ENCODE results near the gene TSPAN18. TPM values are rescaled to one million over a fixed set of nuclear protein-coding genes. Genes with fewer than 3 reads are reported as not detected.

Gene TSPAN18
- total and polyA plus RNA-seq, 2 of the 8 experiments (the other 6 are each of a cell fraction or from before 2014, with no cell fraction given) = 5.2 to 10.2 TPM

- Histone ChIP-seq H3K4me3 (ENCODE audit: extremely low read depth in 1 of 4, insufficient read depth in 2 of 4, low read depth in 3 of 4, low read length in 4 of 4) (no peak overlapping the region), H2AK5ac (ENCODE audit: low read depth, low read length) (no peak overlapping the region), H3K9me3 (ENCODE audit: insufficient read depth in 2 of 2, low read depth in 1 of 2, low read length in 1 of 2) (no peaks in the 10 kb centered on the region), H3K18ac (ENCODE audit: extremely low read depth, low read length) (no peak overlapping the region), H2AFZ (ENCODE audit: low read length) (no peak overlapping the region), H3K9ac (replicated peaks in 1 of 4; ENCODE audit: extremely low read depth in 1 of 4, low read depth in 3 of 4, low read length in 3 of 4) (no peak overlapping the region), H3K23ac (ENCODE audit: insufficient read length) (no peak overlapping the region), H3K36me3 (ENCODE audit: control insufficient read depth in 2 of 4, insufficient read depth in 4 of 4, low read length in 3 of 4) (no peaks in the 10 kb centered on the region; a peak in 1 of 8 replicates), H3K14ac (ENCODE audit: insufficient read length) (no peak overlapping the region), H4K91ac (replicated peaks; ENCODE audit: insufficient read length, low read length) (no peak overlapping the region), H3K56ac (replicated peaks; ENCODE audit: insufficient read length, low read depth, low read length) (no peak overlapping the region), H3K79me2 (ENCODE audit: control insufficient read depth in 1 of 2, insufficient read depth in 2 of 2, low read length in 2 of 2) (no peaks in the 10 kb centered on the region), H4K5ac (ENCODE audit: insufficient read length, low read depth, low read length) (no peak overlapping the region), H2BK20ac (ENCODE audit: low read length) (no peak overlapping the region), H2BK120ac (replicated peaks; ENCODE audit: low read depth, low read length) (no peak overlapping the region), H3K27ac (ENCODE audit: low read depth, low read length) (no peak overlapping the region), H3K27me3 (replicated peaks in 1 of 4; ENCODE audit: control insufficient read depth in 3 of 4, extremely low read depth in 1 of 4, insufficient read depth in 3 of 4, low read length in 3 of 4) (peaks cover 0 to 11% (median 3%) of the 10 kb centered on the region in 4 experiments; a peak in 3 of 7 replicates), H3K4ac (replicated peaks; ENCODE audit: insufficient read length, low read depth, low read length) (no peak overlapping the region), H3K4me1 (replicated peaks in 1 of 4; ENCODE audit: control insufficient read depth in 3 of 4, insufficient read depth in 4 of 4, low read length in 3 of 4) (peaks cover 16 to 52% (median 29%) of the 10 kb centered on the region in 4 experiments), H2BK5ac (ENCODE audit: low read depth, low read length) (no peak overlapping the region), H4K8ac (ENCODE audit: extremely low read depth, insufficient read depth, low read length) (no peak overlapping the region; the same call in 1 of the 2 replicates), H2BK12ac (ENCODE audit: low read depth, low read length) (no peak overlapping the region), H3K4me2 (ENCODE audit: insufficient read depth in 1 of 2, low read depth in 2 of 2, low read length in 2 of 2) (no peak overlapping the region), H2BK15ac (ENCODE audit: low read length) (no peak overlapping the region), H3K79me1 (ENCODE audit: low read depth, low read length) (no peaks in the 10 kb centered on the region), H3K23me2 (ENCODE audit: low read depth, low read length) (no peaks in the 10 kb centered on the region), H4K20me1 (replicated peaks in 1 of 2; ENCODE audit: control insufficient read depth in 1 of 2, insufficient read depth in 2 of 2, low read length in 2 of 2) (no peaks in the 10 kb centered on the region)
- ChIA-PET CTCF (ENCODE audit: partially characterized antibody) (interaction anchor here (1.0 to 6.9 kb wide), 5 partner anchors 13 to 272 kb away, joined by 4 to 87 read pairs (median 4); no protein-coding TSS in a partner anchor), POLR2A (ENCODE audit: partially characterized antibody) (no interaction called here)
- no peak for DNase-seq (ENCODE audit: low read depth in 1 of 2, low spot score in 2 of 2)
- no peak for FAIRE-seq
- 100% methylated on average over 1 of the region's 1 CpG; no CpG with 5 or more reads in 1 of the 2 experiments for WGBS, 2 experiments (ENCODE audit: extremely low coverage in 1 of 2, insufficient coverage in 1 of 2, insufficient read length in 1 of 2, insufficient replicate concordance in 2 of 2, low coverage in 1 of 2, low lambda C conversion rate in 2 of 2, missing lambda C conversion rate in 1 of 2)
- TF ChIP-seq JUND (IDR thresholded peaks at IDR 0.05; ENCODE audit: low read length) = no peak
- no peak for TF ChIP-seq EGR1 (IDR thresholded peaks at IDR 0.05; ENCODE audit: borderline replicate concordance, low read depth, low read length)
- no peak for TF ChIP-seq CBX5 (IDR thresholded peaks at IDR 0.05; ENCODE audit: low read depth, low read length)
- TF ChIP-seq SIN3A (conservative IDR thresholded peaks at IDR 0.05 in 1 of 2, IDR thresholded peaks at IDR 0.05 in 1 of 2; ENCODE audit: low read depth in 1 of 2, low read length in 2 of 2) = no peak
- TF ChIP-seq CTCF (IDR thresholded peaks at IDR 0.05; ENCODE audit: control extremely low read depth in 1 of 3, insufficient read depth in 1 of 3, low read depth in 1 of 3, low read length in 3 of 3) = no peak
- TF ChIP-seq BRCA1 (IDR thresholded peaks at IDR 0.05; ENCODE audit: low read depth, low read length) = no peak
- no peak for TF ChIP-seq E2F6 (IDR thresholded peaks at IDR 0.05)
- no peak for TF ChIP-seq SUZ12 (IDR thresholded peaks at IDR 0.05; ENCODE audit: low read length)
- no peak for TF ChIP-seq ATF3 (IDR thresholded peaks at IDR 0.05; ENCODE audit: insufficient read depth, low read depth, low read length)
- TF ChIP-seq ASH2L (IDR thresholded peaks at IDR 0.05; ENCODE audit: low read length) = no peak
Measured at GRCh38 chr11:44889266-44889665, 162.5 kb downstream of the TSPAN18 start.
